Naive thymus-derived CD8-positive, alpha-beta T cell (primary cell): ENCODE measurements around the gene NEU1. TPM values are rescaled to one million over a fixed set of nuclear protein-coding genes. Genes with fewer than 3 reads are reported as not detected.
"Not testable (repeated sequence)": the region's sequence is repeated elsewhere in the genome, so short reads cannot be mapped to it uniquely, and the experiment has no call there.

Experiments
- ATAC-seq, 2 donors: fragments of 150-1000 bp; cut with Tn5 transposase in 1 of 2; sonication (Bioruptor Pico), chemical (Tn5 transposase) in 1 of 2; 1 replicate in 1 of 2; 2 replicates in 1 of 2; pipeline ENCODE4 v1.10.0; 2021; ENCODE audit warnings: mild to moderate bottlenecking in 2 of 2, moderate library complexity in 2 of 2
- POLR2A ChIA-PET: fragments of 350-600 bp; sonication (Branson Sonifier 250); formaldehyde crosslinking; loops from one replicate; lab custom pipeline; 2021; ENCODE audit warnings: antibody characterized with exemption; lab: Charles Lee
- DNase-seq, 10 donors: peaks; one replicate each; pipeline versions ENCODE4 v3.0.0 to v3.0.0-alpha.2; 2020 to 2022
- H3K27ac Mint-ChIP-seq, 10 donors: one replicate each; pipeline ENCODE4 v1.8.0; 2020 to 2022; ENCODE audit warnings: mild to moderate bottlenecking in 10 of 10, mixed read lengths in 10 of 10, moderate library complexity in 4 of 10, inconsistent platforms in 1 of 10
- H3K27me3 Mint-ChIP-seq, 5 donors: one replicate each; pipeline ENCODE4 v1.8.0; 2021 to 2022; ENCODE audit warnings: mixed read lengths in 5 of 5
- H3K36me3 Mint-ChIP-seq, 3 donors: one replicate each; pipeline ENCODE4 v1.8.0; 2020 to 2022; ENCODE audit warnings: mixed read lengths in 3 of 3, mild to moderate bottlenecking in 2 of 3, inconsistent platforms in 1 of 3
- H3K4me1 Mint-ChIP-seq, 4 donors: one replicate each; pipeline ENCODE4 v1.8.0; 2021 to 2022; ENCODE audit warnings: mixed read lengths in 4 of 4
- H3K4me3 Mint-ChIP-seq, 10 donors: one replicate each; pipeline ENCODE4 v1.8.0; 2020 to 2022; ENCODE audit warnings: mild to moderate bottlenecking in 10 of 10, mixed read lengths in 10 of 10, moderate library complexity in 6 of 10, inconsistent platforms in 1 of 10
- H3K9me3 Mint-ChIP-seq, 9 donors: one replicate each; pipeline ENCODE4 v1.8.0; 2020 to 2022; ENCODE audit warnings: mixed read lengths in 9 of 9, mild to moderate bottlenecking in 3 of 9, inconsistent platforms in 1 of 9, moderate library complexity in 1 of 9
- polyA plus RNA-seq, 3 donors: library from polyadenylated mRNA; unstranded; fragments of 300-500 nt; fragmentation: Illumina TruSeq; gene quantifications; one replicate each; pipeline ENCODE4 v1.2.3, GENCODE V29; 2021
- total RNA-seq, 8 experiments: library from RNA in 2 of 8; stranded (reverse) in 2 of 8; gene quantifications; one replicate each; pipeline ENCODE4 v1.2.3 and lab custom pipeline; 2021 to 2026

Gene NEU1
- total and polyA plus RNA-seq, 5 experiments from 2014 or later = 10.9 to 17.9 (median 15.8) TPM

DNA sequence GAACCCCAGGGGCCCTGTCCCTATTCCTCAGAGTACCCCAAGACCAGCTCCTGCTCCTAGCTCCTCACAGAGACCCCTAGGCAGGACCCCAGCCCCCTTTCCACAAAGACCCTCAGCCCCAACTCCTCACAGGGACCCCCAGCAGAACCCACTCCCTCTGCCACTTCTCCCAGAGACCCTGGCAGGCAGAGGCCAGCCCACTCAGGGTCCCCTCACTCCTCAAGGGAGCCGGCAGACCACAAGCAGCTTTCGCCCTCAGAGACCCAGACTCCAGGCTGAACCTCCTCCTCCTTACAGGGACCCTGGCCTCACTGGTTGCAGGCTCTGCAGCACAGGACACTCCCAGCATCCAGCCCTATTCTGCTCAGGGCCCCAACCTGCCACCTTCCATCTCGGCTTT is 15.6 kb upstream of the NEU1 start:
- Mint-ChIP-seq H3K9me3 (no peaks in the 10 kb centered on the region), H3K4me3 (no peak overlapping the region), H3K27me3 (no peaks in the 10 kb centered on the region), H3K36me3 (peaks cover 0 to 42% (median 23%) of the 10 kb centered on the region in 3 donors), H3K4me1 (peaks cover 0 to 6% (median under 1%) of the 10 kb centered on the region in 4 donors), H3K27ac (peak overlapping the region in 3 of 10 donors; percentile 18 to 85 (median 61))
- DNase-seq (peak in 1 of 10 donors; percentile 14), ATAC-seq (no peak)
- POLR2A ChIA-PET = no interaction called here

- Mint-ChIP-seq H3K4me3 (no peak overlapping the region), H3K27me3 (no peaks in the 10 kb centered on the region), H3K27ac (peak overlapping the region in 2 of 10 donors; percentile 18 to 85), H3K4me1 (peaks cover 0 to 6% (median under 1%) of the 10 kb centered on the region in 4 donors), H3K36me3 (peaks cover 0 to 37% (median 21%) of the 10 kb centered on the region in 3 donors), H3K9me3 (no peaks in the 10 kb centered on the region)
- ATAC-seq = no peak
- no peak for DNase-seq
- POLR2A ChIA-PET = interaction anchor here (1.4 kb wide), 1 partner anchor 25 kb away, joined by 3 read pairs; no protein-coding TSS in a partner anchor
Observed at GRCh38 chr6:31877651-31878161, 15.1 kb upstream of the NEU1 start.

DNA sequence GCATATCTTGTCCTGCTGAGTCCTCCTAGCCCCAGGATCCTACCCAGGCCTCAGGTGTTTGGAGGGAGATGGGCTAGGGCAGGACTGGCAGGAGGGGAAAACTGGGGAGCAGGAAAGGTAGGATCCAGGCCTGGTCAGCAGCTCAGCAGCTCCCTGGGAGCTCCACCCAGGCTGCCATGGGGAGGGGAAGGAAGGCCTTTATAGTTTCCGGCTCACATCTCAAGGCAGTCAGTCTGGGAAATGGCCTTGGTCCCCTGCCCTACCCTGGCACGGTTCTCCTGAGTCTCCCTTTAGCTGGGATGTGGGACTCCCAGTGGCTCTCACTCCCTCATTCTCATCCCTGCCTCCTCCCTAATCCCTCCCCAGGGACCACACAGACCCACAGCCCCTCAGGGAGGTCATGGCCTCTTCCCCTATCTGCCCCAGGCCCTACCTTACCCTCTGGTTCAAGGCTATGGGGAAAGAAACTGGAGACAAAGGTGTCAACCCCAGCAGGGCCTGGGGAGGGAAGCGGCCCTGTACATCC is 14.6 kb upstream of the NEU1 start:
- peak overlapping the region in 1 of 10 donors; percentile 48 for H3K27ac Mint-ChIP-seq
- DNase-seq = no peak

GRCh38 chr6:31876357-31876756 is 13.7 kb upstream of the NEU1 start:
- POLR2A ChIA-PET = interaction anchor here (0.8 to 1.4 kb wide), 2 partner anchors 9 to 26 kb away, joined by 3 read pairs; no protein-coding TSS in a partner anchor
- no peak for DNase-seq
- Mint-ChIP-seq H3K27ac (peak overlapping the region in 1 of 10 donors; percentile 46), H3K27me3 (peaks cover 0 to 2% (median 0%) of the 10 kb centered on the region in 5 donors), H3K4me3 (no peak overlapping the region), H3K36me3 (peaks cover 0 to 24% (median 12%) of the 10 kb centered on the region in 3 donors), H3K4me1 (peaks cover 0 to 5% (median under 1%) of the 10 kb centered on the region in 4 donors), H3K9me3 (no peaks in the 10 kb centered on the region)
- ATAC-seq = no peak

More for the DNA sequence above, 14.6 kb upstream of the NEU1 start:
- H3K4me3 Mint-ChIP-seq = no peak overlapping the region
- peaks cover 0 to 6% (median under 1%) of the 10 kb centered on the region in 4 donors for H3K4me1 Mint-ChIP-seq
- H3K9me3 Mint-ChIP-seq = no peaks in the 10 kb centered on the region
- POLR2A ChIA-PET = interaction anchor here (1.4 kb wide), 1 partner anchor 25 kb away, joined by 3 read pairs; no protein-coding TSS in a partner anchor
- H3K36me3 Mint-ChIP-seq = peaks cover 0 to 32% (median 18%) of the 10 kb centered on the region in 3 donors
- H3K27me3 Mint-ChIP-seq = no peaks in the 10 kb centered on the region
- no peak for ATAC-seq

GRCh38 chr6:31875877-31876276 is 13.3 kb upstream of the NEU1 start:
- Mint-ChIP-seq H3K4me3 (no peak overlapping the region), H3K27ac (peak overlapping the region in 5 of 10 donors; percentile 46 to 71 (median 66)), H3K27me3 (peaks cover 0 to 2% (median 0%) of the 10 kb centered on the region in 5 donors), H3K4me1 (peaks cover 0 to 5% (median under 1%) of the 10 kb centered on the region in 4 donors), H3K9me3 (no peaks in the 10 kb centered on the region), H3K36me3 (peaks cover 0 to 19% (median 8%) of the 10 kb centered on the region in 3 donors)
- POLR2A ChIA-PET = interaction anchor here (0.8 kb wide), 1 partner anchor 8 kb away, joined by 3 read pairs; no protein-coding TSS in a partner anchor
- no peak for ATAC-seq
- no peak for DNase-seq

DNA sequence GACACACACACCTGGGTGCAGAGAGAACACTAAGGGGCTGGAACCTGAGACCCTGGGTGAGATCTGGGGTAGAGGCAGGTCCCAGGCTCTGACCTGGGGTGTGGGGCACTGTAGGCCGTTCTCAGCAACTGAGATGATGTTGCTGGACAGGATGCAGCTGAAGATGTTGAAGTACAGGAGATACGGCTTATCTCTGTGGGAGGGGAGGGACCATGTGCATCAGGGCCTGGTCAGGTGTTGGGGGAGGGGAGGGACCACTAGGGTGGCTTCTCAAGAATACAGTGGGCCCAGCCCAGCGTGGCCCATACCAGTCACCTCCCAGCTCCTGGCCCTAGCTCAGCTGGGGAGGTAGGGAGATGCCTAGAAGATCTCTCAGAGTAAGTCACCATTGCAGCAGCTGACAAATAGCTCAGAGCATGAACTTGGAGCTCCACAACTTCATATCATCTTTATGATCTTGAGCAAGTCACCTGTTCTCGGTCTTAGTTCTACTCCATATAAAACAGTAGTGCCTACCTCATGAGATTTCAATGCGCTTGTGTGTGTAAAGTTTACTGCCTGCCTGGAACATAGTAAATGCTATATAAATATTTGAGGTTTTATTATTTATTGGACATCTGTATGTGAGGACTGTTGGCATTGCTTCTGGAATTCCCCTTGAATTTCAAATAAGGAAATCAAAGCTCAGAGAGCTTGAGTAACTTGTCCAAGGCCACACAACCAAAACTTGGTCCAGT is 12.4 kb upstream of the NEU1 start:
- Mint-ChIP-seq H3K27me3 (peaks cover 0 to 2% (median 0%) of the 10 kb centered on the region in 5 donors), H3K4me1 (peaks cover 0 to 5% (median under 1%) of the 10 kb centered on the region in 4 donors), H3K27ac (peak overlapping the region in 2 of 10 donors; percentile 19 to 71), H3K9me3 (no peaks in the 10 kb centered on the region), H3K36me3 (peaks cover 0 to 11% (median 6%) of the 10 kb centered on the region in 3 donors), H3K4me3 (no peak overlapping the region)
- ATAC-seq (no peak), DNase-seq (no peak)
- POLR2A ChIA-PET = no interaction called here

DNA sequence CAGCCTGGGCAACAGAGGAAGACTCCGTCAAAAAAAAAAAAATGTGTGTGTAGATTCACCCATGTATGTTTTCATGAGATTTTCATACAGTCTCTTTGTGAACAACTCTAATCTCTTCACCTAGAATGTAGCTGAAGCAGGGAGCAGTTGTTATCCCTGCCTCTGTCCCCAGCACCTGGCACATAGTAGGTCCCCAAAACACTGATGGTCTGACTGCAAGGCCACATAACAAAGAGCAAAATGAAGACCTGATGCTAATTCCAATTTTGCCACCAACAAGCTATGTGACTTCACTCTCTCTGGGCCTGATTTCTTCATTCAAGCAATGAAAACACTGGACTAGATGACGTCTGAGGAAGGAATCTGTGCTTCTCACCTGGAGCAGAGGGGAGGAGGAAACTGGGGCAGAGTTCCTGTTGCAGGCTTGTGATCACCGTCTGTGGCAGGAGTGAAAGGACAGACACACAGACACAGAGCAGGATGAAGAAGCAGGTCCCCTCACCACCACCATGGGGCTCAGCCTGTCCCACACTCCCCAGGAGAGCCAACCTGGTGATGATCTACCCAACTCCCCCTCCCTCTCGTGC is 11.6 kb upstream of the NEU1 start:
- Mint-ChIP-seq H3K27me3 (peaks cover 0 to 2% (median 0%) of the 10 kb centered on the region in 5 donors), H3K27ac (peak overlapping the region in 4 of 10 donors; percentile 19 to 75 (median 62)), H3K4me1 (peaks cover 0 to 5% (median under 1%) of the 10 kb centered on the region in 4 donors), H3K36me3 (peaks cover 0 to 3% (median 0%) of the 10 kb centered on the region in 3 donors), H3K4me3 (no peak overlapping the region), H3K9me3 (no peaks in the 10 kb centered on the region)
- DNase-seq (no peak), ATAC-seq (no peak)
- POLR2A ChIA-PET = no interaction called here

DNA sequence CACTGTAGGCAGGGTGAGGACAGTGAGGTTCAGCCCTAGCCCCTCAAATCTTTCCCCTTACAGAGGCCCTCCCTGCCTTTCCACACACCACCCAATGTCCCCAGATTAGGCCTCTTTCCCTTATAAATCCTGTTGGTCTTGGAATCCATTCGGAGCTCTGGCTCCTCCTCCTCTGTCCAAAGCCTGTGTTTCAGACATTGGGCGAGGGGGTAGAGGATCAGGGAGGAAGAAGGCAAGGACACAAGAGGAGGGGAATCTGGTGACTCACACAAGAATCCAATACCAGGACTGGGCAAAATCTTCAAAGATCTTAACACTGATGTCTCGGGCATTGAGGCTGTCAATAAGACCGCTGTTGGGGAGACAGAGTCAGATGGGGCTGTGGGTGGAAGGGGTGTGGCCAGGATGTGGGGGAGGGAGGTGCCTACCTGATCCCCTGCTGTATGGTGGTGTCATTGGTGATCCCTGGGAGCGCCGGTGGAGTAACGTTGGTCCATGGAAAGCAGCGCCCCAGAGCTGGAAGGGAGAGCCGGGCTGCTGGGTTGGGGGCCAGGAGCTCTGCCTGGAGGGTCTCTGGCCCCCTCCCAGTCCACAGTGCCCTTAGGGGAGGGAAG is 8.5 kb upstream of the NEU1 start:
- H3K9me3 Mint-ChIP-seq = no peaks in the 10 kb centered on the region
- no peak overlapping the region for H3K4me3 Mint-ChIP-seq
- H3K4me1 Mint-ChIP-seq = peaks cover 0 to 5% (median under 1%) of the 10 kb centered on the region in 4 donors
- no peak for ATAC-seq
- no peak for DNase-seq
- H3K27me3 Mint-ChIP-seq = peaks cover 0 to 2% (median 0%) of the 10 kb centered on the region in 5 donors
- H3K36me3 Mint-ChIP-seq = no peaks in the 10 kb centered on the region
- POLR2A ChIA-PET = interaction anchor here (0.6 kb wide), 1 partner anchor 95 kb away, joined by 3 read pairs; no protein-coding TSS in a partner anchor
- peak overlapping the region in 1 of 10 donors; percentile 68 for H3K27ac Mint-ChIP-seq

- H3K36me3 Mint-ChIP-seq = no peaks in the 10 kb centered on the region
- H3K27me3 Mint-ChIP-seq = peaks cover 0 to 2% (median 0%) of the 10 kb centered on the region in 5 donors
- peaks cover 0 to 2% (median under 1%) of the 10 kb centered on the region in 4 donors for H3K4me1 Mint-ChIP-seq
- ATAC-seq = no peak
- POLR2A ChIA-PET = interaction anchor here (0.6 kb wide), 1 partner anchor 40 kb away, joined by 5 read pairs; no protein-coding TSS in a partner anchor
- no peak for DNase-seq
- no peak overlapping the region for H3K27ac Mint-ChIP-seq
- H3K4me3 Mint-ChIP-seq = no peak overlapping the region
- no peaks in the 10 kb centered on the region for H3K9me3 Mint-ChIP-seq
Observed at GRCh38 chr6:31870385-31870921, 7.8 kb upstream of the NEU1 start.

DNA sequence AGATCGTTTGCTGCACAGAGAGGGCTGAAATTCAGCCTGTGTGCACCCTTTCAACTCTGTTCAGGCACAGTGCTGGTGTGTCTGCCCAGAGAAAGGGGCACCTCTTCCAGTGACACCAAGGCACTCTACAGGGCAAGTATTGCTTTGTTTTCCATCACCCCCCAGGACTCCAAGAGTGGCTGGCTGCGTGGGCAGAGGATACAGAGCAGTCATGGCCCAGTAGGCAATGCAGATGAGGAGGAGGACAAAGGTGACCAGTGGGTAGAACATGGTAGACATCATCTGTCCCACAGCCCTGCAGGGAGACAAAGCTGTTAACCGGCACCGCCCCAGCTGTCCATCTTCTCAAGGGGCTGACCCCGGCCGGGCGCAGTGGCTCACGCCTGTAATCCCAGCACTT is 6.7 kb upstream of the NEU1 start:
- POLR2A ChIA-PET = no interaction called here
- no peaks in the 10 kb centered on the region for H3K36me3 Mint-ChIP-seq
- peak overlapping the region in 1 of 10 donors; percentile 27 for H3K27ac Mint-ChIP-seq
- ATAC-seq (no peak), DNase-seq (no peak)
- peaks cover 1 to 6% (median 2%) of the 10 kb centered on the region in 4 donors for H3K4me1 Mint-ChIP-seq
- peaks cover 0 to 2% (median 0%) of the 10 kb centered on the region in 5 donors for H3K27me3 Mint-ChIP-seq
- no peaks in the 10 kb centered on the region for H3K9me3 Mint-ChIP-seq
- no peak overlapping the region for H3K4me3 Mint-ChIP-seq

DNA sequence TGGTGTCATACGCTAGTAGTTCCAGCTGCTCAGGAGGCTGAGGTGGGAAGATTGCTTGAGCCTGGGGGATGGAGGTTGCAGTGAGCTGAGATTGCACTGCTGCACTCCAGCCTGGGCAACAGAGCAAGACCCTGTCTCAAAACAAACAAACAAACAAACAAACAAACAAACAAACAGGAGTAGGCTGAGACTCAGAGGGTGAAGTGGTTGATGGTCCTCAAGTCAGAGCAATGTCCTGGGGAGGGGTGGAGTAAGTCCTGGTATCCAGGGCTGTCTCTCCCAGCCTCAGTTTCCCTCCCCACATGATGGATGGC is 6.0 kb upstream of the NEU1 start:
- H3K4me1 Mint-ChIP-seq, H3K27ac Mint-ChIP-seq, ATAC-seq, H3K9me3 Mint-ChIP-seq, H3K27me3 Mint-ChIP-seq, H3K36me3 Mint-ChIP-seq, DNase-seq, H3K4me3 Mint-ChIP-seq: not testable (repeated sequence)
- POLR2A ChIA-PET = interaction anchor here (0.7 to 0.9 kb wide), 2 partner anchors 12 to 33 kb away, joined by 3 read pairs; no protein-coding TSS in a partner anchor
